ENCODE data around the gene ZNF302.
"Not testable (repeated sequence)": the region's sequence is repeated elsewhere in the genome, so short reads cannot be mapped to it uniquely, and the experiment has no call there.

ZNF302 gene

GRCh38 chr19:34678421-34678820 is 943 bp downstream of the ZNF302 start:
- DNase-seq = no peak
- peaks cover 13 to 46% (median 39%) of the 10 kb centered on the region in 4 experiments for H3K36me3 ChIP-seq (ENCODE audit: control insufficient read depth in 4 of 4, insufficient read depth in 4 of 4, low read length in 3 of 4)
- H3K4me1 ChIP-seq (ENCODE audit: control extremely low read depth in 1 of 4, control insufficient read depth in 4 of 4, insufficient read depth in 4 of 4, low read length in 3 of 4) = peaks cover 0 to 17% (median 6%) of the 10 kb centered on the region in 4 experiments
- peak overlapping the region; percentile 74 to 89 (median 83) for H3K4me3 ChIP-seq (ENCODE audit: control insufficient read depth in 1 of 7, extremely low read depth in 1 of 7, insufficient read depth in 4 of 7, low read depth in 2 of 7, low read length in 6 of 7)
- 68% methylated on average over 7 of the region's 10 CpGs for WGBS (ENCODE audit: insufficient coverage)
- peaks cover 6 to 54% (median 30%) of the 10 kb centered on the region in 5 experiments for H3K9me3 ChIP-seq (ENCODE audit: control extremely low read depth in 1 of 5, control insufficient read depth in 4 of 5, insufficient read depth in 2 of 5, low read depth in 1 of 5, low read length in 4 of 5)
- peak overlapping the region in 1 of 2 experiments; percentile 96 for H3K27ac ChIP-seq (ENCODE audit: insufficient read depth in 1 of 2, low read depth in 1 of 2, low read length in 2 of 2, poor library complexity in 1 of 2, severe bottlenecking in 2 of 2)
- POLR2A ChIA-PET = interaction anchor here (0.6 to 0.7 kb wide), 2 partner anchors 507 to 771 kb away, joined by 3 to 4 read pairs; no protein-coding TSS in a partner anchor
- CTCF ChIA-PET = interaction anchor here (1.3 kb wide), 1 partner anchor 38 kb away, joined by 4 read pairs; no protein-coding TSS in a partner anchor
- peaks cover 0 to 8% (median 0%) of the 10 kb centered on the region in 5 experiments for H3K27me3 ChIP-seq (replicated peaks in 2 of 5; ENCODE audit: control insufficient read depth in 4 of 5, insufficient read depth in 5 of 5, low read length in 4 of 5)

- POLR2A ChIA-PET = no interaction called here
- H3K9me3 ChIP-seq (ENCODE audit: control extremely low read depth in 1 of 5, control insufficient read depth in 4 of 5, insufficient read depth in 2 of 5, low read depth in 1 of 5, low read length in 4 of 5) = peaks cover 14 to 69% (median 36%) of the 10 kb centered on the region in 5 experiments
- peaks cover 0 to 14% (median 5%) of the 10 kb centered on the region in 4 experiments for H3K4me1 ChIP-seq (ENCODE audit: control extremely low read depth in 1 of 4, control insufficient read depth in 4 of 4, insufficient read depth in 4 of 4, low read length in 3 of 4)
- H3K36me3 ChIP-seq (ENCODE audit: control insufficient read depth in 4 of 4, insufficient read depth in 4 of 4, low read length in 3 of 4) = peaks cover 18 to 63% (median 46%) of the 10 kb centered on the region in 4 experiments
- no peak for DNase-seq
- H3K27ac ChIP-seq (ENCODE audit: insufficient read depth in 1 of 2, low read depth in 1 of 2, low read length in 2 of 2, poor library complexity in 1 of 2, severe bottlenecking in 2 of 2) = no peak overlapping the region
- WGBS (ENCODE audit: insufficient coverage) = 96% methylated on average over 7 of the region's 9 CpGs
- H3K27me3 ChIP-seq (replicated peaks in 2 of 5; ENCODE audit: control insufficient read depth in 4 of 5, insufficient read depth in 5 of 5, low read length in 4 of 5) = no peaks in the 10 kb centered on the region
- CTCF ChIA-PET = no interaction called here
- no peak overlapping the region for H3K4me3 ChIP-seq (ENCODE audit: control insufficient read depth in 1 of 7, extremely low read depth in 1 of 7, insufficient read depth in 4 of 7, low read depth in 2 of 7, low read length in 6 of 7)
Measured at GRCh38 chr19:34681478-34681877, 4.0 kb downstream of the ZNF302 start.

- WGBS (ENCODE audit: insufficient coverage) = 100% methylated on average over 1 of the region's 5 CpGs
- POLR2A ChIA-PET, DNase-seq: not testable (repeated sequence)
Measured at GRCh38 chr19:34685266-34685665, 7.8 kb downstream of the ZNF302 start.

GRCh38 chr19:34686455-34686854 is 9.0 kb downstream of the ZNF302 start:
- Histone ChIP-seq H3K4me3 (ENCODE audit: control insufficient read depth in 1 of 7, extremely low read depth in 1 of 7, insufficient read depth in 4 of 7, low read depth in 2 of 7, low read length in 6 of 7) (no peak overlapping the region), H3K27me3 (replicated peaks in 2 of 5; ENCODE audit: control insufficient read depth in 4 of 5, insufficient read depth in 5 of 5, low read length in 4 of 5) (no peaks in the 10 kb centered on the region), H3K4me1 (ENCODE audit: control extremely low read depth in 1 of 4, control insufficient read depth in 4 of 4, insufficient read depth in 4 of 4, low read length in 3 of 4) (no peaks in the 10 kb centered on the region), H3K27ac (ENCODE audit: insufficient read depth in 1 of 2, low read depth in 1 of 2, low read length in 2 of 2, poor library complexity in 1 of 2, severe bottlenecking in 2 of 2) (no peak overlapping the region), H3K9me3 (ENCODE audit: control extremely low read depth in 1 of 5, control insufficient read depth in 4 of 5, insufficient read depth in 2 of 5, low read depth in 1 of 5, low read length in 4 of 5) (peaks cover 14 to 67% (median 28%) of the 10 kb centered on the region in 5 experiments), H3K36me3 (ENCODE audit: control insufficient read depth in 4 of 4, insufficient read depth in 4 of 4, low read length in 3 of 4) (peaks cover 12 to 37% (median 23%) of the 10 kb centered on the region in 4 experiments)
- ChIA-PET POLR2A (no interaction called here), CTCF (no interaction called here)
- DNase-seq = no peak
- 100% methylated on average over 1 of the region's 5 CpGs for WGBS (ENCODE audit: insufficient coverage)

More at GRCh38 chr19:34685266-34685665, 7.8 kb downstream of the ZNF302 start:
- H3K36me3 ChIP-seq (ENCODE audit: control insufficient read depth in 4 of 4, insufficient read depth in 4 of 4, low read length in 3 of 4) = peaks cover 16 to 49% (median 29%) of the 10 kb centered on the region in 4 experiments
- H3K27ac ChIP-seq (ENCODE audit: insufficient read depth in 1 of 2, low read depth in 1 of 2, low read length in 2 of 2, poor library complexity in 1 of 2, severe bottlenecking in 2 of 2); H3K4me1 ChIP-seq (ENCODE audit: control extremely low read depth in 1 of 4, control insufficient read depth in 4 of 4, insufficient read depth in 4 of 4, low read length in 3 of 4); H3K4me3 ChIP-seq (ENCODE audit: control insufficient read depth in 1 of 7, extremely low read depth in 1 of 7, insufficient read depth in 4 of 7, low read depth in 2 of 7, low read length in 6 of 7); CTCF ChIA-PET; H3K27me3 ChIP-seq (replicated peaks in 2 of 5; ENCODE audit: control insufficient read depth in 4 of 5, insufficient read depth in 5 of 5, low read length in 4 of 5): not testable (repeated sequence)
- H3K9me3 ChIP-seq (ENCODE audit: control extremely low read depth in 1 of 5, control insufficient read depth in 4 of 5, insufficient read depth in 2 of 5, low read depth in 1 of 5, low read length in 4 of 5) = peaks cover 17 to 66% (median 26%) of the 10 kb centered on the region in 5 experiments

GRCh38 chr19:34687348-34687747 is 9.9 kb downstream of the ZNF302 start:
- peaks cover 10 to 28% (median 17%) of the 10 kb centered on the region in 4 experiments for H3K36me3 ChIP-seq (ENCODE audit: control insufficient read depth in 4 of 4, insufficient read depth in 4 of 4, low read length in 3 of 4)
- DNase-seq = no peak
- 75% methylated on average over 1 of the region's 2 CpGs for WGBS (ENCODE audit: insufficient coverage)
- CTCF ChIA-PET = no interaction called here
- POLR2A ChIA-PET = no interaction called here
- H3K4me1 ChIP-seq (ENCODE audit: control extremely low read depth in 1 of 4, control insufficient read depth in 4 of 4, insufficient read depth in 4 of 4, low read length in 3 of 4) = no peaks in the 10 kb centered on the region
- peaks cover 9 to 59% (median 24%) of the 10 kb centered on the region in 5 experiments for H3K9me3 ChIP-seq (ENCODE audit: control extremely low read depth in 1 of 5, control insufficient read depth in 4 of 5, insufficient read depth in 2 of 5, low read depth in 1 of 5, low read length in 4 of 5)
- H3K27me3 ChIP-seq (replicated peaks in 2 of 5; ENCODE audit: control insufficient read depth in 4 of 5, insufficient read depth in 5 of 5, low read length in 4 of 5) = no peaks in the 10 kb centered on the region
- H3K27ac ChIP-seq (ENCODE audit: insufficient read depth in 1 of 2, low read depth in 1 of 2, low read length in 2 of 2, poor library complexity in 1 of 2, severe bottlenecking in 2 of 2) = no peak overlapping the region
- no peak overlapping the region for H3K4me3 ChIP-seq (ENCODE audit: control insufficient read depth in 1 of 7, extremely low read depth in 1 of 7, insufficient read depth in 4 of 7, low read depth in 2 of 7, low read length in 6 of 7)

- H3K27me3 ChIP-seq (replicated peaks in 2 of 5; ENCODE audit: control insufficient read depth in 4 of 5, insufficient read depth in 5 of 5, low read length in 4 of 5) = peaks cover 0 to 3% (median 0%) of the 10 kb centered on the region in 5 experiments
- ChIA-PET POLR2A (no interaction called here), CTCF (no interaction called here)
- H3K9me3 ChIP-seq (ENCODE audit: control extremely low read depth in 1 of 5, control insufficient read depth in 4 of 5, insufficient read depth in 2 of 5, low read depth in 1 of 5, low read length in 4 of 5) = peaks cover 0 to 48% (median 16%) of the 10 kb centered on the region in 5 experiments
- DNase-seq = no peak
- peaks cover 2 to 16% (median 7%) of the 10 kb centered on the region in 4 experiments for H3K36me3 ChIP-seq (ENCODE audit: control insufficient read depth in 4 of 4, insufficient read depth in 4 of 4, low read length in 3 of 4)
- no CpG with 5 or more reads among the region's 1 CpG for WGBS (ENCODE audit: insufficient coverage)
- no peak overlapping the region for H3K4me3 ChIP-seq (ENCODE audit: control insufficient read depth in 1 of 7, extremely low read depth in 1 of 7, insufficient read depth in 4 of 7, low read depth in 2 of 7, low read length in 6 of 7)
- no peak overlapping the region for H3K27ac ChIP-seq (ENCODE audit: insufficient read depth in 1 of 2, low read depth in 1 of 2, low read length in 2 of 2, poor library complexity in 1 of 2, severe bottlenecking in 2 of 2)
- no peaks in the 10 kb centered on the region for H3K4me1 ChIP-seq (ENCODE audit: control extremely low read depth in 1 of 4, control insufficient read depth in 4 of 4, insufficient read depth in 4 of 4, low read length in 3 of 4)
Measured at GRCh38 chr19:34688592-34688991, 11.1 kb downstream of the ZNF302 start.

- WGBS (ENCODE audit: insufficient coverage) = no CpG with 5 or more reads among the region's 3 CpGs
- Histone ChIP-seq H3K9me3 (ENCODE audit: control extremely low read depth in 1 of 5, control insufficient read depth in 4 of 5, insufficient read depth in 2 of 5, low read depth in 1 of 5, low read length in 4 of 5) (peaks cover 0 to 40% (median 9%) of the 10 kb centered on the region in 5 experiments), H3K36me3 (ENCODE audit: control insufficient read depth in 4 of 4, insufficient read depth in 4 of 4, low read length in 3 of 4) (no peaks in the 10 kb centered on the region), H3K4me3 (ENCODE audit: control insufficient read depth in 1 of 7, extremely low read depth in 1 of 7, insufficient read depth in 4 of 7, low read depth in 2 of 7, low read length in 6 of 7) (no peak overlapping the region), H3K4me1 (ENCODE audit: control extremely low read depth in 1 of 4, control insufficient read depth in 4 of 4, insufficient read depth in 4 of 4, low read length in 3 of 4) (no peaks in the 10 kb centered on the region), H3K27me3 (replicated peaks in 2 of 5; ENCODE audit: control insufficient read depth in 4 of 5, insufficient read depth in 5 of 5, low read length in 4 of 5) (peaks cover 0 to 3% (median 0%) of the 10 kb centered on the region in 5 experiments), H3K27ac (ENCODE audit: insufficient read depth in 1 of 2, low read depth in 1 of 2, low read length in 2 of 2, poor library complexity in 1 of 2, severe bottlenecking in 2 of 2) (no peak overlapping the region)
- ChIA-PET POLR2A (no interaction called here), CTCF (interaction anchor here (1.1 kb wide), 1 partner anchor 28 kb away, joined by 3 read pairs; no protein-coding TSS in a partner anchor)
- DNase-seq = no peak
Measured at GRCh38 chr19:34690372-34690771, 12.9 kb downstream of the ZNF302 start.
